Adrenal gland (tissue), 5 donors: ENCODE results near the gene DCDC2C.

Experiments used
- POLR2A ChIP-seq, 2 donors: fragments of 450-650 bp; IDR thresholded peaks; one replicate each; pipeline ENCODE4 v1.6.1; 2017; ENCODE audit warnings: antibody characterized with exemption in 2 of 2, mild to moderate bottlenecking in 2 of 2, moderate library complexity in 1 of 2
- TF ChIP-seq, protein P1 (sequence below), 6 experiments: fragments of 450-650 bp in 4 of 6; fragments of 200-600 bp in 2 of 6; sonication (generic) in 1 of 6; IDR thresholded peaks; 1 replicate in 5 of 6; 2 replicates in 1 of 6; pipeline versions ENCODE4 v1.5.1 to v1.8.0; 2016 to 2021; ENCODE audit warnings: antibody characterized with exemption in 6 of 6, mild to moderate bottlenecking in 2 of 6, moderate library complexity in 1 of 6
- donor health status: DM: no; HTN: no; CAD: no.

DNA sequence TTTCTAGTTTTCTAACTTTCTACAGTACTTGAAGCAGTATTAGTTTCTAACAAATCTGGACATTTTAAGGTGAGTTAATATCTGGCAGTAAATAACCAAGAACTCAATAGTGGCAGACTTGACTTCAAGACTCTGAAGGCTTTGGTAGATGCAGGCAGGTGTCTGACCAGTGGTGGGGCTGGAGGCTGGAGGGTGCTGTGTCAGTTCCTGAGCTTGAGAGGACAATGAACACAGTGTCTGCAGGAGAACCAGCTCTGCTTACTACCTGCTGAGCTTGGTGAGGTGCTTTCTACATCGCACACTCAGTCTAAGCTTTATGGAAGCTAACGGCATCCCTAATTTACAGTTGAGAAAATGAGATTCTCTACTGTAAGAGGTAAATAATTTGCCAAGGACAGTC is 24.2 kb upstream of the DCDC2C start:
- TF ChIP-seq, protein P1, sequence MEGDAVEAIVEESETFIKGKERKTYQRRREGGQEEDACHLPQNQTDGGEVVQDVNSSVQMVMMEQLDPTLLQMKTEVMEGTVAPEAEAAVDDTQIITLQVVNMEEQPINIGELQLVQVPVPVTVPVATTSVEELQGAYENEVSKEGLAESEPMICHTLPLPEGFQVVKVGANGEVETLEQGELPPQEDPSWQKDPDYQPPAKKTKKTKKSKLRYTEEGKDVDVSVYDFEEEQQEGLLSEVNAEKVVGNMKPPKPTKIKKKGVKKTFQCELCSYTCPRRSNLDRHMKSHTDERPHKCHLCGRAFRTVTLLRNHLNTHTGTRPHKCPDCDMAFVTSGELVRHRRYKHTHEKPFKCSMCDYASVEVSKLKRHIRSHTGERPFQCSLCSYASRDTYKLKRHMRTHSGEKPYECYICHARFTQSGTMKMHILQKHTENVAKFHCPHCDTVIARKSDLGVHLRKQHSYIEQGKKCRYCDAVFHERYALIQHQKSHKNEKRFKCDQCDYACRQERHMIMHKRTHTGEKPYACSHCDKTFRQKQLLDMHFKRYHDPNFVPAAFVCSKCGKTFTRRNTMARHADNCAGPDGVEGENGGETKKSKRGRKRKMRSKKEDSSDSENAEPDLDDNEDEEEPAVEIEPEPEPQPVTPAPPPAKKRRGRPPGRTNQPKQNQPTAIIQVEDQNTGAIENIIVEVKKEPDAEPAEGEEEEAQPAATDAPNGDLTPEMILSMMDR (IDR thresholded peaks at IDR 0.05), result no peak
- TF ChIP-seq POLR2A (IDR thresholded peaks at IDR 0.05), result no peak
